RWPE1 (cell line): ENCODE results near the gene SLC7A7.

Experiments used
- CTCF ChIA-PET: fragments of 350-600 bp; sonication (Branson Sonifier 250); formaldehyde crosslinking; extraction: SDS; loops from one replicate; lab custom pipeline; 2021; lab: Yijun Ruan, JAX
- POLR2A ChIA-PET: fragments of 400-600 bp; formaldehyde crosslinking; extraction: SDS; loops from one replicate; lab custom pipeline; 2020; ENCODE audit warnings: antibody characterized with exemption; ENCODE audit not compliant: low non-redundant PET; lab: Yijun Ruan, JAX
- DNase-seq: peaks from one replicate; pipeline ENCODE4 v3.0.0; 2012; ENCODE audit warnings: low spot score
- H3K27ac ChIP-seq: fragments of 450-650 bp; 2 replicates; pipeline ENCODE4 v1.5.1; 2017
- CTCF ChIP-seq: fragments of 450-650 bp; conservative IDR thresholded peaks from 2 replicates; pipeline ENCODE4 v1.5.1; 2017; ENCODE audit warnings: low read depth, mild to moderate bottlenecking

Gene SLC7A7

DNA sequence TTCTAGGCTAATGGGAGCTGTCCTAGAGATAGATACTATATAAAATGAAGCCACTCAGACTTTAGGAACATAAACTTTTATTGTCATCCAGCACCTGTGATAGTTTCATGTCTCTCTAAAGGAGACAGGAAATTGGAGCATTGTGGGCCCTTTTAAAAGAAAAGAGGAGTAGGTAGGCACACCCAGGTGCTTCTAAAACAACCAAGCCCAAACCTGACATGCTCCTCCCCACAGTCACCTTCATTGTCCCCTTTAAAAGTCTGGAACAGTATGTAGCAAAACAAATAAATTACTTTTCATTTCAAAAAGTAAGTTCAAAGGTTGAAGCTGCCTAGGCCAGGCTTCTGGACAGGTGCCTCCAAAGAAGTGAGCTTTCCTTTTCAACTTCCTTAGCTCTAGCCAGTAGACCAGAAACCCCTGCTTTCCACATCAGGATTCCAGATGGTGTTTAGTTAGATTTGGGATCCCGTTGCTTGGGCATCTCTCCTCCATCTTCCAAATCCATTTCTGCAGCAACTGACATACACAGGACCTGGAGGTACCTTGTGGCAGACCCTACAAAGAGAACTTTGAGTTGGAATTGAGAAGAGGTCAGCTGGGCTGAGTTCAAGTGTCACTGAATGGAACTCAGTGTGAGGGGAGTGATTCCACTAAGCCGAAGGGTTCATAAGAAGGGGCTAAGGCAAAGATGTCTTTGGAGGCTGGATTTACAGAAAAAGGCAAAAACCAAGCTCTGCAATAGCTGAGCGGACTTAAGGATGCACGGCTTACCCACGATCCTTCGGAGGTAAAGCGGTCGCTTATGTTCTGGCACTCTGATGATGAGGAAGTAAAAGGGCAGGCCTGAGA is 41.8 kb downstream of the SLC7A7 start:
- TF ChIP-seq CTCF, result no peak
- CTCF ChIA-PET, result interaction anchor here (1.0 kb wide), 1 partner anchor 203 kb away, joined by 3 read pairs; no protein-coding TSS in a partner anchor
- no peak overlapping the region for H3K27ac ChIP-seq
- no peak for DNase-seq
- POLR2A ChIA-PET, result interaction anchor here (0.7 kb wide), 1 partner anchor 105 kb away, joined by 3 read pairs; no protein-coding TSS in a partner anchor

- POLR2A ChIA-PET, result no interaction called here
- DNase-seq, result no peak
- CTCF ChIA-PET, result no interaction called here
- no peak for TF ChIP-seq CTCF
- H3K27ac ChIP-seq, result no peak overlapping the region
These were observed 42.5 kb downstream of the SLC7A7 start for GRCh38 chr14:22772725-22773124.

DNA sequence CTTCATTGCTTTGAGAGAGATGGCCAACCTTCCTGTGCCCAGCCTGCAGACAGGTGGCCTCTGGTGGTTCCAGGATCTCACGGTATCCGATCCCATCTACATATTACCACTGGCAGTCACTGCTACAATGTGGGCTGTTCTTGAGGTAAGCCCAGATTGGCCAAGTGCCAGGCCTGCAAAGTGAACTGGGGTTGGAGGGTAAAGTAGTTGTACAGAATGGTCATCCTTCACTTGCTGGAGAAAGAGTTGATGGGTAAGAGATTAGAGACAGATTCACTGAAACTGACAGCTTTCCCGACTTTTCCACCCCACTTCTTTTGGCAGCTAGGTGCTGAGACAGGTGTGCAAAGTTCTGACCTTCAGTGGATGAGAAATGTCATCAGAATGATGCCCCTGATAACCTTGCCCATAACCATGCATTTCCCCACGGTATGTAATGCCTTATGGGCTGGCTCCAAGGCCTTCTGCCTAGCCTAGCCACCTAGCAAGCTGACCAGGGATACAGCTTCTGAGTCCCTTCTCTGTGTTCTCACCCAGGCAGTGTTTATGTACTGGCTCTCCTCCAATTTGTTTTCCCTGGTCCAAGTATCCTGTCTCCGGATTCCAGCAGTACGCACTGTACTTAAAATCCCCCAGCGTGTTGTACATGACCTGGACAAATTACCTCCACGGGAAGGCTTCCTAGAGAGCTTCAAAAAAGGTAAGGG is 44.6 kb downstream of the SLC7A7 start:
- ChIA-PET CTCF (no interaction called here), POLR2A (no interaction called here)
- no peak for DNase-seq
- no peak overlapping the region for H3K27ac ChIP-seq
- no peak for TF ChIP-seq CTCF

GRCh38 chr14:22769369-22769768 is 45.9 kb downstream of the SLC7A7 start:
- TF ChIP-seq CTCF, result no peak
- POLR2A ChIA-PET, result no interaction called here
- DNase-seq, result no peak
- no peak overlapping the region for H3K27ac ChIP-seq
- CTCF ChIA-PET, result interaction anchor here (0.7 to 0.8 kb wide), 2 partner anchors 28 to 212 kb away, joined by 3 to 5 read pairs; no protein-coding TSS in a partner anchor

DNA sequence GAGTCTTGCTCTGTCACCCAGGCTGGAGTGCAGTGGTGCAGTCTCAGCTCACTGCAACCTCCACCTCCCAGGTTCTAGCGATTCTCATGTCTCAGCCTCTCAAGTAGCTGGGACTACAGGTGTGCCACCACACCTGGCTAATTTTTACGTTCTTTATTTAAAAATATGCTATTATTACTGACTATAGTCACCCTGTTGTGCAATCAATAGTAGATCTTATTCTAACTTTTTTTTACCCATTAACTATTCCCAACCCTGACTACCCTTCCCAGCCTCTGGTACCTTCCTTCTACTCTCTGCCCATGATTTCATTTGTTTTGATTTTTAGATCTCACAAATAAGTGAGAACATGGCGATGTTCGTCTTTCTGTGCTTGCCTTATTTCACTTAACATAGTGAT is 46.3 kb downstream of the SLC7A7 start:
- ChIA-PET POLR2A (no interaction called here), CTCF (interaction anchor here (0.7 to 0.8 kb wide), 2 partner anchors 28 to 212 kb away, joined by 3 to 5 read pairs; no protein-coding TSS in a partner anchor)
- no peak for DNase-seq
- no peak overlapping the region for H3K27ac ChIP-seq
- TF ChIP-seq CTCF, result no peak

GRCh38 chr14:22767323-22767589 is 48.0 kb downstream of the SLC7A7 start:
- DNase-seq, result no peak
- H3K27ac ChIP-seq, result peak overlapping the region; percentile 85
- TF ChIP-seq CTCF, result no peak
- CTCF ChIA-PET, result interaction anchor here (1.6 kb wide), 1 partner anchor 114 kb away, joined by 5 read pairs; no protein-coding TSS in a partner anchor
- POLR2A ChIA-PET, result interaction anchor here (1.5 kb wide), 1 partner anchor 70 kb away, joined by 4 read pairs; no protein-coding TSS in a partner anchor
